Loucy (cell line): ENCODE measurements around the gene TJP2.

Experiments
- H2AFZ ChIP-seq: fragments of 200-600 bp; sonication (generic); 2 replicates; pipeline ENCODE4 v1.6.0; 2016; ENCODE audit warnings: antibody characterized with exemption, mild to moderate bottlenecking, low read length, moderate library complexity
- H3F3A ChIP-seq: fragments of 200-600 bp; 2 replicates; pipeline ENCODE4 v1.6.0; 2016; ENCODE audit warnings: antibody characterized with exemption, low read depth, mild to moderate bottlenecking
- H3K27me3 ChIP-seq: fragments of 200-600 bp; sonication (generic); 2 replicates; pipeline ENCODE4 v1.6.1; 2014; ENCODE audit warnings: low read length, mild to moderate bottlenecking; ENCODE audit not compliant: insufficient read depth, poor library complexity, severe bottlenecking
- H3K36me3 ChIP-seq: fragments of 200-600 bp; sonication (generic); 2 replicates; pipeline ENCODE4 v1.6.1; 2016; ENCODE audit warnings: low read length; ENCODE audit not compliant: insufficient read depth
- H3K4me1 ChIP-seq: fragments of 200-600 bp; sonication (generic); 2 replicates; pipeline ENCODE4 v1.5.1; 2014; ENCODE audit warnings: low read length, mild to moderate bottlenecking; ENCODE audit not compliant: insufficient read depth, poor library complexity, severe bottlenecking
- H3K4me2 ChIP-seq: fragments of 200-600 bp; sonication (generic); 2 replicates; pipeline ENCODE4 v1.6.0; 2014; ENCODE audit warnings: antibody characterized with exemption, low read length, low read depth, mild to moderate bottlenecking; ENCODE audit not compliant: poor library complexity, severe bottlenecking
- H3K4me3 ChIP-seq: fragments of 200-600 bp; sonication (generic); 2 replicates; pipeline ENCODE4 v1.5.1; 2014; ENCODE audit warnings: low read length, mild to moderate bottlenecking, mixed read lengths; ENCODE audit not compliant: poor library complexity, severe bottlenecking
- H3K79me2 ChIP-seq: fragments of 200-600 bp; sonication (generic); 2 replicates; pipeline ENCODE4 v1.6.1; 2014; ENCODE audit warnings: low read length; ENCODE audit not compliant: insufficient read depth
- H3K9ac ChIP-seq: fragments of 200-600 bp; sonication (generic); 2 replicates; pipeline ENCODE4 v1.6.0; 2014; ENCODE audit warnings: mild to moderate bottlenecking, low read depth, low read length, moderate library complexity; ENCODE audit not compliant: poor library complexity, severe bottlenecking
- H3K9me2 ChIP-seq: fragments of 200-600 bp; sonication (generic); replicated peaks from 2 replicates; pipeline ENCODE4 v1.6.1; 2016; ENCODE audit warnings: low read depth, low read length, mixed read lengths
- H3K9me3 ChIP-seq: fragments of 200-600 bp; sonication (generic); 2 replicates; pipeline ENCODE4 v1.6.1; 2014; ENCODE audit warnings: mild to moderate bottlenecking, antibody characterized with exemption, low read length, low read depth; ENCODE audit not compliant: insufficient read depth
- H4K20me1 ChIP-seq: fragments of 200-600 bp; sonication (generic); 2 replicates; pipeline ENCODE4 v1.6.0; 2014; ENCODE audit warnings: antibody characterized with exemption, low read length, mild to moderate bottlenecking; ENCODE audit not compliant: insufficient read depth, poor library complexity, severe bottlenecking
- EZH2phosphoT487 ChIP-seq: fragments of 200-600 bp; IDR thresholded peaks from 2 replicates; pipeline ENCODE4 v1.6.1; 2018; ENCODE audit warnings: antibody characterized with exemption, mild to moderate bottlenecking, moderate library complexity, borderline replicate concordance
- TF ChIP-seq, protein P1 (sequence below): fragments of 200-600 bp; sonication (generic); conservative IDR thresholded peaks from 2 replicates; pipeline ENCODE4 v1.5.1; 2014; ENCODE audit warnings: mild to moderate bottlenecking, antibody characterized with exemption, low read length

TJP2 gene

GRCh38 chr9:69172895-69173294, 1.2 kb upstream of the TJP2 start:
- Histone ChIP-seq H3K9me2 (no peaks in the 10 kb centered on the region), H3K27me3 (no peaks in the 10 kb centered on the region), H3K4me3 (peak overlapping the region; percentile 83), H3K4me1 (peaks cover 47% of the 10 kb centered on the region), H4K20me1 (peaks cover 27% of the 10 kb centered on the region), H2AFZ (no peak overlapping the region), H3K4me2 (peak overlapping the region; percentile 86), H3F3A (peaks cover 4% of the 10 kb centered on the region; the same call in 1 of the 2 replicates), H3K36me3 (no peaks in the 10 kb centered on the region), H3K9ac (peak overlapping the region; percentile 78), H3K79me2 (peaks cover 43% of the 10 kb centered on the region), H3K9me3 (no peaks in the 10 kb centered on the region)
- no peak for TF ChIP-seq EZH2phosphoT487
- TF ChIP-seq, protein P1, sequence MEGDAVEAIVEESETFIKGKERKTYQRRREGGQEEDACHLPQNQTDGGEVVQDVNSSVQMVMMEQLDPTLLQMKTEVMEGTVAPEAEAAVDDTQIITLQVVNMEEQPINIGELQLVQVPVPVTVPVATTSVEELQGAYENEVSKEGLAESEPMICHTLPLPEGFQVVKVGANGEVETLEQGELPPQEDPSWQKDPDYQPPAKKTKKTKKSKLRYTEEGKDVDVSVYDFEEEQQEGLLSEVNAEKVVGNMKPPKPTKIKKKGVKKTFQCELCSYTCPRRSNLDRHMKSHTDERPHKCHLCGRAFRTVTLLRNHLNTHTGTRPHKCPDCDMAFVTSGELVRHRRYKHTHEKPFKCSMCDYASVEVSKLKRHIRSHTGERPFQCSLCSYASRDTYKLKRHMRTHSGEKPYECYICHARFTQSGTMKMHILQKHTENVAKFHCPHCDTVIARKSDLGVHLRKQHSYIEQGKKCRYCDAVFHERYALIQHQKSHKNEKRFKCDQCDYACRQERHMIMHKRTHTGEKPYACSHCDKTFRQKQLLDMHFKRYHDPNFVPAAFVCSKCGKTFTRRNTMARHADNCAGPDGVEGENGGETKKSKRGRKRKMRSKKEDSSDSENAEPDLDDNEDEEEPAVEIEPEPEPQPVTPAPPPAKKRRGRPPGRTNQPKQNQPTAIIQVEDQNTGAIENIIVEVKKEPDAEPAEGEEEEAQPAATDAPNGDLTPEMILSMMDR, result no peak

DNA sequence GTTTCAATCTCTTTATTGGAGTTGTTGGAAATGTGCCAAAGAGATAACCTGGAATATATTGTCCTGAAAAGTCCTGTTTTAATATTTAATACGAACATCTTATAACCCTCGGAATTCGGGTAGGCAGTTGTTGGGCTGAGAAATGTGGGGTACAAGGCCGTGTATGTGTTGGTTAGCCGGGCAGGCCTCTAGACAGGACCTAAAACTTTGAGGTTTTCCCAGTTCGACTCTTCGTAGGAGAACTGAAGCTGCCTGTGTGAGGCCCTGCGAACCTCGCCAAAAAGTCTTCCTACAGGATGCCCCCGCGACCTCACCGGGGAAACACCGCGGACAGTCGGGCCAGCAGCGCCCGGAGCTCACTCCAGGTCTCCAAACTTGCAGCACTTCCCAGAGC, 583 bp upstream of the TJP2 start:
- Histone ChIP-seq H3F3A (peaks cover 9% of the 10 kb centered on the region; the same call in 1 of the 2 replicates), H3K4me1 (peaks cover 52% of the 10 kb centered on the region), H4K20me1 (peaks cover 31% of the 10 kb centered on the region), H3K9ac (peak overlapping the region; percentile 78), H3K9me2 (no peaks in the 10 kb centered on the region), H3K9me3 (no peaks in the 10 kb centered on the region), H3K4me2 (peak overlapping the region; percentile 86), H3K27me3 (no peaks in the 10 kb centered on the region), H3K79me2 (peaks cover 47% of the 10 kb centered on the region), H3K36me3 (no peaks in the 10 kb centered on the region), H2AFZ (peak overlapping the region; percentile 77), H3K4me3 (peak overlapping the region; percentile 83)
- TF ChIP-seq, protein P1, result no peak
- no peak for TF ChIP-seq EZH2phosphoT487

GRCh38 chr9:69174616-69175463, 763 bp downstream of the TJP2 start:
- H3K9me2 ChIP-seq, result no peaks in the 10 kb centered on the region
- peaks cover 12% of the 10 kb centered on the region; the same call in 1 of the 2 replicates for H3F3A ChIP-seq
- peaks cover 39% of the 10 kb centered on the region for H4K20me1 ChIP-seq
- no peak overlapping the region for H2AFZ ChIP-seq
- no peaks in the 10 kb centered on the region for H3K9me3 ChIP-seq
- peak overlapping the region; percentile 83 for H3K4me3 ChIP-seq
- H3K79me2 ChIP-seq, result peaks cover 59% of the 10 kb centered on the region
- H3K36me3 ChIP-seq, result no peaks in the 10 kb centered on the region
- peaks cover 63% of the 10 kb centered on the region for H3K4me1 ChIP-seq
- H3K9ac ChIP-seq, result peak overlapping the region; percentile 78
- H3K27me3 ChIP-seq, result no peaks in the 10 kb centered on the region
- TF ChIP-seq, protein P1, result no peak
- no peak for TF ChIP-seq EZH2phosphoT487
- H3K4me2 ChIP-seq, result peak overlapping the region; percentile 86
